ENCODE data around the gene NFKB1.

- TF ChIP-seq CTCF (IDR thresholded peaks at IDR 0.05) (no peak), POLR2A (IDR thresholded peaks at IDR 0.05) (no peak)
Measured at GRCh38 chr4:102627831-102628523, 126.8 kb downstream of the NFKB1 start.

All from adrenal gland (tissue), 5 donors.